HG03520 (cell line): Measurements from ENCODE around the gene NKX6-2.
"Not testable (repeated sequence)": the region's sequence is repeated elsewhere in the genome, so short reads cannot be mapped to it uniquely, and the experiment has no call there.

ENCODE experiments used
- ATAC-seq: cut with Tn5 transposase; IDR thresholded peaks from one replicate; pipeline ENCODE4 v1.9.1; 2021; ENCODE audit warnings: mild to moderate bottlenecking, moderate library complexity; ENCODE audit not compliant: unreplicated experiment

Gene NKX6-2

DNA sequence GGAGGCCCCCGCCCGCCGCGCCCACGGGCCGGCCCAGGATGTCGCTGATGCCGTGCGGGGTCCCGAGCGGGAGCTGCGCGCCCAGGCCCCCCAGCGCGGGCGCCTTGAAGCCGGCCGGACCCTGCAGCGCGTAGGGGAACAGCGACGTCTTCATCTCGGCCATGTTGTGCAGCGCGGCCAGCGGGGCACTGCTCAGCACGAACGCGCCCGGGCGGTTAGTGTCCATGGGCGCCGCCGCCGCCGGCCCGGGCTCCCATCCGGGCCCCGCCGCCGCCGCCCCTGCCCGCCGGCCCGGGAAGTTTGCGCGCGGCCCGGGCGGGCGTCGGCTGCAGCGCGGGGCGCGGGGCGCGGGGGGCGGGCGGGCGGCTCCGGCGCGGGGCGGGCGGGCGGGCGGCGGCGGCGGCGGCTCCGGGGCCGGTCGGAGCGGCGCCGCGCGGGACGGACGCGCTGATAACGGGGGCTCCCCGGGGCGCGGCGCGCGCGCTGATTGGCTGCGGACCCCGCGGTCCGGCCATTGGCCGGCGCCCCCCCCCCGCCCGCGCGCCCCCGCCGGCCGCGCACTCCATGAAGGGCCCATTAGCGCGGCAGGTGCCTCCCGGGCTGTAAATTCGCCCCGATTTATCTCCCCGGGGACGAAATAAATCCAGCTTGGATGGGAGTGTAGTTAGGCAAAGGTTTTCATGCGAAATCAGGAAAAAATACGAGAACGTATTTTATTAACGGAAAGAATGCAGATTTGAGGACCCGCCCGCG, at the start of gene NKX6-2:
TSS of gene NKX6-2 (minus strand) at position 425 of the 753 bp plus-strand sequence. CDS start at position 226, 199 bp downstream.
- no peak for ATAC-seq

DNA sequence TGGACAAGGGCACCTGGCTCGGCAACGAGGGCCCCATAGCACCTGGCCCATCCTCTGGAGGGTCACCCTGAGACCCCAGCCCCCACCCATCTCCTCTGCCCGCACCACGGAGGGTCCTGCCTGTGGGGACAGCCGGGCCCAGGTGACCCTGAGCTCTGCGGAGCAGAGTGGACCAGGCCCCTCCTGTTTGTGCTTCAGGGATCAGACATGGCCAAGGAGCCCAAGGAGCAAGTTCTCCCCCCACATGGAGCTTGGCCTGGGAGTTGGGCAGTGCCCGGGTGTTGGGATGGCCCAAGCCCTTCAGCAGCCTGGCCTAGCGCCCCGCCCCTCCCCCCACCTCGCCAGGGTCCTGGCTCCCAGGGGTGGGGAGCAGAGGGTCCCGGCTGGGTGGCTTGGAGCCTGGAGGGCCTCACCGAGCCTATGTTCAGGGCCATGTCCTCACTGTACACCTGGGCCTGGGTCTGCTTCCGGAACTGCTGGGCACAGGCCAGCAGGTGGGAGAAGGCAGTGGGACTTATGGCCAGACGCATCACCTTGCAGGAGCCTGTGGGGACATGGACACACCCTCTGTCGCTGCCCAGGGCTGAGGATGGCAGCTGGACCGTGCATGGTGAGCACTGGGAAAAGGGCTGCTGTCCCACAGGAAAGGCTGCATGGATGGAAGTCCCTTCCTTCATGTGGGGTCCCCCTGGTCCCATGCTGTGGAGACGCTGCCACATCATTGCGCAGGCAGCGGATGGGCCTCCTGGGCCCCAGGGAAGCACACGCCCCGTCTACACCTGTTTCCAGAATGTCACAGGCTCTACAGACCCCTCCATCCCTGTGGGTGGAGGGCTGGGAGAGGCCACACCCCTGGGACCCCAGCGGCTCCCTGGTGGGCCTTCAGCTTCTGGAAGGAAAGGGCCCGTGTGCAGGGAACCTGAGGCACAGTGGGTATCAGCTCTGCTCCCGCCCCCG, 49.2 kb upstream of the NKX6-2 start:
- no peak for ATAC-seq

DNA sequence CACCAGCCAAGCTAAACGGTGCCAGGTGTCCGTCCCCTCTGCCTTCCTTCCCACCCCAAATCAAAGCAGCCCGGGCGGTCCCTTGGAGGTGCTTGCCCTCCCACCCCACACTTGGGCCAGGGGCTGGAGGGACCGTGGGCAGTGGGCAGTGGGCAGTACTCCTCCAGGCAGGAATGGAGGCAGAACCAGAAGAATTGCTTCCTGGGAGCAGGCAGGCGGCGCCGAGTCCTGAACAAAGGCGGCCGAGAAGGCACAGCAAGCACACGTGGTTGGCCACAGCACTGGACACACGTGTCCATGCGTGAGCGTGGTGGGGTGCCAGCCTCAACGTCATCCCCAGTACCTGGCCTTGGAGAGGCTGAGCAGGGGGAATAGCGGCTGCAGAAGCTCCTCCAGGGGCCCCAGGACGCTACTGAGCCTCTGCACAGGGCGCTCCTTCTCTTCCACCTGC, 48.4 kb upstream of the NKX6-2 start:
- no peak for ATAC-seq

DNA sequence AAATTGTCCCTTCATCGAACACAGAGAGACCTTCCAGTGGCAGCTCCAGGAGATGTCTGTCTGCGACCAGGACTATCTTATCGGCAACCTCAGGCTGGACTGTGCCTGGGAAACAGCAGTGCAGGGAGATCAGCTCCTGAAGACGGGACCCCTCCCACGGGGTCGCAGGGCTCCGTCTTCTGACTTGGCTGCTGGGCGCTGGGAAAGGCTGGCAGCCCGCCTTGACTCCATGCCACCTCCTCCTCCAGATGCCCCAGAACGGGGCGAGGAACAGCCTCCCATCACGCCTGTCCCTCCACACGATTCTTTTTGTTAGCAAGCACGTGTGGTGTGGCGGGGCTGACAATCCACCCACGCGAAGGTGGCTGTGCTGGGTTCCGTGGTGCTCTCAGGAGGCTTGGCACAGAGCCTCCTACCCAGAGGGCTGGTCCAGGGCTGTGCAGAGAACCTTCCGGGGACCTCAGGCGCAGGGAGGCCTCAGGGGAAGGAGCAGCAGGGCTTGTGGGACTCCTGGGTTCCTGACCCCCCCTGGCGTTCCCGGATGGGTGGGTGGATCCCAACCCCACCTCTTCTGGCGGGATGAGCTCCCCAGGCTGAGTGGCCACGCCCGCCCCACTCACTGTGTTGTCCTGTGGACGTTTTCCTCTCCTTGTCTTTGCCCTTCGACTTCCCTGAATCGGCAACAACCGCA, 47.6 kb upstream of the NKX6-2 start:
- no peak for ATAC-seq

DNA sequence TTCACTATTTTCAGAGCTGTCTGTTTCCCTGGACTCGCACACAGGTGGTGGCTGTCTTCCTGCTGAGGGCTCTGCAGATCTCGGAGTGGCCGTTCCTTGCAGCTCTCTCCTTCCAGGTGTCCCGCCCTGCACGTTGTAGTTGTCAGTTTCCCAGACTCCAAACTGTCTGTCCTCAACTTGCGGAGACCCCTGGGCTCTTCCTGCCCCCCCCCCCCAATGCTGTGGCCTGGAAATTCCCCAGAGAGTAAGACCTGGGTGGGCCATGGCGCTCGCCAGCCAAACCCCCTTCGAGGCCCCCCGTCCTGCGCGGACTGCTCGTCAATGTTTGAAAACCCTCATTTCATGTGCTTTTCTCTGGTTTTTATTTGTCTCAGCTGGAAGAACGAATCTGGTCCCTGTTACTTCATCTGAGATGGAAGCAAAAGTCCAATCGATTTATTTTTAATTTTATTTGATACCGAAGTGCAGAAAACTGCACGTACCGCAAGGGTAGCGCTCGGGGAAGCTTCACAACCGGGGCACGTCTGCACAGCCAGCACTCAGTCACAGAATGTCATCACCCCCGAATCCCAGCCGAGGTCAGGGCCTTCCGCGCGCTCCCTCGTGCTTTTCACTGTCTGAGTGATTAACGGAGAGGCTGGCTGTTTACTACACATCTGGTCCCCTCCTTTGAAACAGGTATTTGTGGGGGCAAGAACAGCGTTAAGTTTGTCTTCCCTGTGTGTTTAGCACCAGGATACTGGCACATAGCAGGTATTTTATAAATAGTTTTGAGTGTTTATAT, 46.4 kb upstream of the NKX6-2 start:
- ATAC-seq = no peak

DNA sequence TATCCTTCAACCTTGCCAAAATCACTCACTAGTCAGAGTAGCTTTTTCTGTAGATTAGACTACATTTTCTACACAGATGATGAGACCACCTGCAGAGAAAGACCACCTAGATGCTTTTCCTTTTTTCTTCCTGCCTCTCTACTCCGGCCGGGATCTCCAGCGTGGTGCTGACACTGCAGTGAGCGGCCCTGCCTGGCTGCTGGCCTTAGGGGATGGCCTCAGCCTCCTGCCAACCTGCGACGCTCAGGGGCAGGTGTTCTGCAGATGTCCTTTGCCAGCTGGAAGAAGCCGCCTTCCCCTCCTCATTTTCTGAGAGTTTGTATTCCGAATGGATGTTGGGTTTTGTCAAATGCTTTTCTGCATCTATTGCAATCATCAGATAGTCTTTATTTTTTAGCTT, 43.5 kb upstream of the NKX6-2 start:
- no peak for ATAC-seq

DNA sequence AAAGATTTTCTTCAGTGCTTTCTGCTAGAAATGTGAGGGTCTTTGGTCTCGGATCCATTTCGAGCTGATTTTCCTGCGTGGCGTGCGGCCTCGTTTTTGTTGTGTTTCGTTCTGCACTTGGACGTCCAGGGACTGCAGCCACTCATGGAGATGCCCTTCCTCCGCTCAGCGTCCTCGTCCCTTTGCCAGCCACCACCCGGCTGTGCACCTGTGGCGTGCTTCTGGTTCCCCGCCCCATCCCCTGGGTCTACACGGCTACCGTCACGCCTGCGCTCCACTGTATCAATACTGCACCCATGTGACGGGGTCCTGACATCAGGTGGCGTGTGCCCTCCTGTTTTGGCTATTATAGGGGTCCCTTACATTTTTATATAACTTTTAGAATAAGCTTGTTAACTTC, 42.7 kb upstream of the NKX6-2 start:
- no peak for ATAC-seq

DNA sequence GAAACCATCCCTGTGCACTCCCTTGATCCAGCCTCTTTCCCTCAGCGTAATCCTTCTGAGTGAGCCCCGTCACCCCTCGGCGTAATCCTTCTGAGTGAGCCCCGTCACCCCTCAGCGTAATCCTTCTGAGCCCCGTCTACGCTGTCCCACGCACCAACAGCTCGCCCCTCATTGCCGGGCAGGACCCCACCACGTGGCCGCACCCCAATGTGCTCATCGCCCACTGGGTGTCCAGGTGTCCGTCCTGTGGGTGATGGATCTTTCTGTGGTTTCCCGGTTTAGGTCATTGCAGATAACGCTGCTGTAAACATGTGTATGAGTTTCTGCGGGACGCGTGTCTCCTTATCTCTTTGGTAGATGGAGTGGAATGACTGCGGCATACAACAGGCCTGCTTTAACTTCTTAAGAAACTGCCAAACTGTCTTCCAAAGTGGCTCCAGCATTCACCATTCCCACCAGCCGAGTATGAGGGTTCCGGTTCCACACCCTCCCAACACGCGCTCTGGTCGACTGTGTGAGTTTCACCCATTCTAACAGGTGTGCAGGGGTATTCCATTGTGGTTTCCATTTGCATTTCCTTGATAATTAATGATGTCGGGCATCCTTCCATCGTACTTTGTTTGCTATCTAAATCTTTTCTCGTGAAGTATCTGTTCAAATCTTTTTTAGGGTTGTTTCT, 42.1 kb upstream of the NKX6-2 start:
- ATAC-seq = no peak

DNA sequence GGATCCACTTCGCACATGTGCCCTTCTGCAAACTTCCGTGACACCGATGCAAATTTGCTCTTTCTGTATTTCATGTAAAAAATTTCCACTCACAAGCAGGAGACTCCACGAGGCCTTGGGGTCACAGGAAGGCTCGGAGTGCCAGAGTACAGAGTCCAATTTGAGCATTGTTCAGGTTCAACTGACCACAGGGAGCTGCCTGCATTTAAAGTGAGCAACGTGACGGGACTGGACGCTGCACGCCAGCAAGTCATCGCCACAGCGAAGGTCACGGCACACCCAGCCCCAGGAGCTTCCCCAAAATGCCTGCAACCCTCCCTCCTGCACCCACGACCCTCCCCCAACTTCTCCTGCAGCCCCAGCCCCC, 41.5 kb upstream of the NKX6-2 start:
- ATAC-seq = no peak

DNA sequence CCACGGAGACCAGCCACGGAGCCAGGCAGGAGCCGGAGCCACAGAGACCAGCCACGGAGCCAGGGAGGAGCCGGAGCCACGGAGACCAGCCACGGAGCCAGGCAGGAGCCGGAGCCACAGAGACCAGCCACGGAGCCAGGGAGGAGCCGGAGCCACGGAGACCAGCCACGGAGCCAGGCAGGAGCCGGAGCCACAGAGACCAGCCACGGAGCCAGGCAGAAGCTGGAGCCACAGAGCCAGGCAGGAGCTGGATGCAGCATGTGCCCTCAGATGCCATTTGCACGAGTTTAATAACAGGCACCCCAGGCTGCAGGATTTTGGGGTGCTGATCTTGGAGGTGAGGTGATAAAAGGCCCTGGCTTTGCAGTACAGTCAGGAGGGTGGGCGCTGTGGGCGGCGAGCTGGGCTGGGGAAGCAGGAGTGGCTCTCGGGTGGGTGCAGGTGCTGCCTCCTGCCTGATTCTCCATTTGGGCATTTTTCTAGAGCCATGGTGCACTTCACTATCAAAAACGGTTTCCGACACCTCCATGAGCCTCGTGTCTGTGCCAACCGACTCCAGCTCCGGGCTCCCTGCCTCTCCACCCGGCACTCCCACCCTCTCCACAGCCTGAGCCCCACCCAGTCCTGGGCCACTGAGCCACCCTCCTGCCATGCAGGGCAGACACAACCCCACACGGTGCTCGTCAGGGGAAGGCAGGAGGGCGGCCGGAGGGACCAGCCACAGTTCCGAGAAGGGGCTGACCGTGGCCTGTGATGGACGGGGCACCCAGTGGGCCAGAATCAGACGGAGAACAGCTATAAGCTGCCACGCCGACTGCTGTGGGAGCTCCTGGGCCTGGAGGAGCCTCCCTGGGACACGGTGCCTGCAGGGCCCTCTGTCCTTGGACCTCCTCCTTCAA, 40.8 kb upstream of the NKX6-2 start:
- ATAC-seq = no peak

DNA sequence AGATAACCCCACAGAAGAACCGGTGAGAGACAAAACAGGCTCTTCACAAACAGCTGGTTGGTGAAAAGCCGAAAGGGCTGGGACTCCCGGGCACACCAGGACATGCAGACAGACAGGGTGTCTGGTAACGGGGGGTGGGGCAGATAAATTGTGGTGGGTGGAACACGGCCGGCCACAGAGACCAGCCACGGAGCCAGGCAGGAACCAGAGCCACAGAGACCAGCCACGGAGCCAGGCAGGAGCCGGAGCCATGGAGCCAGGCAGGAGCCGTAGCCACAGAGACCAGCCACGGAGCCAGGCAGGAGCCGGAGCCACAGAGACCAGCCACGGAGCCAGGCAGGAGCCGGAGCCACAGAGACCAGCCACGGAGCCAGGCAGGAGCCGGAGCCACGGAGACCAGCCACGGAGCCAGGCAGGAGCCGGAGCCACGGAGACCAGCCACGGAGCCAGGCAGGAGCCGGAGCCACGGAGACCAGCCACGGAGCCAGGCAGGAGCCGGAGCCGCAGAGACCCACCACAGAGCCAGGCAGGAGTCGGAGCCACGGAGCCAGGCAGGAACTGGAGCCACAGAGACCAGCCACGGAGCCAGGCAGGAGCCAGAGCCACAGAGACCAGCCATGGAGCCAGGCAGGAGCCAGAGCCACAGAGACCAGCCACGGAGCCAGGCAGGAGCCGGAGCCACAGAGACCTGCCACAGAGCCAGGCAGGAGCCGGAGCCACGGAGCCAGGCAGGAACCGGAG, 40.0 kb upstream of the NKX6-2 start:
- not testable (repeated sequence) for ATAC-seq

DNA sequence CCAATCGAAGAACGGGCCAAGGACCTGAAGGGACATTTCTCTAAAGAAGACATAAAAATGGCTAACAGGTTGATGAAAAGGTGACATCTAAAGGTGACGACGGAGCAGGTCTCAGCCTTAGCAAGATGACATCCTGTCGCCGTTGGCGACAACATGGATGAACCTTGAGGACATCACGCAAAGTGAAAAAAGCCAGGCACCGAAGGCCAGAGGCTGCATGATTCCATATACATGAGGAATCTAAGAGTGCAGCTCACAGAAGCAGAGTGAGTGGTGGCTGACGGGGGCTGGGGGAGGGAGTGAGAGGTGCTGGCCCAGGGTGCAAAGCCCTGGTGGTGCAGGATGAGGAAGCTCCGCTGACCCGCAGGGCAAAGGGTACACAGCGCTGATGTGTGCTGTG, 34.1 kb upstream of the NKX6-2 start:
- ATAC-seq = no peak

DNA sequence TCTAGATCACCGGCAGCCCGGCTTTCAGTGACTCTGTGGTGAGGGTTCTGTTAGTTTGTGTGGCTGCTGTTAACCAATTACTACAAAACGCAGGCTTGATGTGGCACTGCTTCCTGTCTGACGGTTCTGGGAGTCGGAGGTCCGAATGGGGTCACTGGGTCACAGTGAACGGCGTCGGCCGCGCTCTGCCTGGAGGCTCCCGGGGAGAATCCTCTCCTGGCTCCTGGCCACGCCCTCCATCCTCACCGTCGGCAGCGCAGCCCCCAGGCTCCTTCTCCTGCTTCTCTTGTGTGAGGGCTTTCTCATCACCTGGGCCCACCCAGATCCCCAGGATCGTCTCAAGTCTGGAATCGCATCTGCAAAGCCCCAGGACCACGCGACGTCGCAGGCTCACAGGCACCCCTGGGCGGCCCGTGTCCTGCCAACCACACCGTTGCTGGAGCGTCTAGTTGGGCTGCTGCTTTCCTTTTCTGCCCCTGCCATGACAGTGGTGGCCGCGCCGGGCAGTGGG, 31.8 kb upstream of the NKX6-2 start:
- ATAC-seq = no peak

DNA sequence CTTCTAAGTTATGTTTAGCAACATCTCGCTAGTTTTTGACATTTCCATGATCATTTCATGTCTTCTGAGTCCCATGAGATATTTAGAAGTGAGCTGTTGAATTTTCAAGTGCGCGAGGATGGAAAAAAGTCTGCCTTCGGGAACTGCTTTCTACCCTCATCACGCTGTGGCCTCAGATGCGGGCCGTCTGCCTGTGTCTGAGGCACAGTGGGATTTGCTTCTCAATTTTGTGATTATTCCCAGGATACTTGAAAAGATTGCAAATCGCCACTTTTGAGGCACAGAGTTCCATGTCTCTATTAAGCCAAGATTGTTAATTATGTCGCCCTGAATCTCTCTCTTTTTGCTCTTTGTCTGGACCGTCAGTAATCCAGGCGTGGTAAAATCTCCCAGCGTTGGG, 30.8 kb upstream of the NKX6-2 start:
- ATAC-seq = no peak

DNA sequence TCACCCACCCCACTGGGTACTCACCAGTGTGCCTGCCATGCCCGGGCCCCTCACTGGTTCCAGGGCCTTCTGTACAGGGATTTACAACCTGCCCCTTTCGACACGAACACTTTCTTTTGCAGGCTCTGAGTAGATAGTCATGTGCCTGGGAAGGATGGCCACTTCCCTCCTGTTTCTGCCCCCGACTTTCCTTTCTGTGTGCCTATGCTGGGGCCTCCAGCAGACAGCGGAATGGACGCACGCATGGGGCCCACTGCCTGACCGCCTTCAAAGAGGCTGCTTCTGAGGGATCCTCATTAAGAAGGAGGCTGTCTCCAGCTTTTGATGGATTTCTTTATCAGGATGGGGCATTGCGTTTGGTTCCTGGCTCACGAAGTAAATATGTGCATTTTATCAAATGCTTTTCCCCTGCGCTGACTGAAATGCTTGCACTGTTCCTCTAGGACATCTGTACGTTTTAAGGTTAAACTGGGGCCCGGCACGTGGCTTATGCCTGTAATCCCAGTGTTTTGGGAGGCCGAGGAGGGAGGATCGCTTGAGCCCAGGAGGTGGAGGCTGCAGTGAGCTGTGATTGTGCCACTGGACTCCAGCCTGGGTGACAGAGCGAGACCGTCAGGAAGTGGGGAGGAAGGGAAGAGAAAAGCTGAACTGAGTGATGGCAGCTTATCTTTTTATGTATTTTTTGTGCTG, 29.4 kb upstream of the NKX6-2 start:
- ATAC-seq = no peak

DNA sequence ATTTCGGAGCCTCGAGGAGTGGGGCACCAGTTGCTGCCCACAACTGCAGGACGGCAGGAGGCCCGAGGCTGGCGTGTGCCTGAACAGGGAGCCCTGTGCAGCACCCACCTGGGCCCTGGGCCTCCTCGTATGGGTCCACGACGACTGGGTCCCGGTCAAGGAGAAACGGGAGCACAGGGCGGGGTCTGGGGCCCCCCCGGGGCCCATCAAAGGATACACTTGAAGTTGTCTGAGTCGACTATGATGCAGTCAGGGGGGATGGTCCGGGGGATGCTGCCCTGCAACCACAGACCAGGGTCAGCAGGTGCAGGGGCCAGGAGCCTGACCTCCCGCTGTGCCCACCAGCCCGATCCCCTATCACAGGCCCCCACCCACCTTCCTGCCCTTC, 28.5 kb upstream of the NKX6-2 start:
- ATAC-seq = no peak
